GM21576 (cell line): ENCODE data around the gene VPS13D.

Experiments
- ATAC-seq: cut with Tn5 transposase; IDR thresholded peaks from one replicate; pipeline ENCODE4 v1.9.1; 2021; ENCODE audit warnings: mild to moderate bottlenecking, moderate library complexity; ENCODE audit not compliant: unreplicated experiment

Gene VPS13D

DNA sequence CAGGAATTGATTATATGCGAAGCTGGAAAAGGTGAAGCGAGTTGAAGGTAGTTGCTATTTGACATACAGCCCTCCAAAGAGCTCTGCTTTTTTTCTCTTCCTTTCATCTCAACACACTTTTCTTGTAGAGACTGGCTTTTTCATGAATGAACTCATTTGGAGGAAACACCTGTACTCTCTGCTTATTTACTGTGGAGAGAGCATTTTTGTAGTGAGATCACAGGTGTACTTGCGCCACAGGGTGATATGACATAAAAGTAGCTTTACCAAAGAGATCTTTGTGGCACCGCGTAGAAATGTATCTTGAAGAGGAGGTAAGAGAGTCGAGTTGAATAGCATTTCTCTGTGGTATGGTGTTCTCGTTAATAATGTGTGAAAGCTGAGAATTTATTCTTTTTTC, 187.6 kb downstream of the VPS13D start:
- ATAC-seq, result no peak

DNA sequence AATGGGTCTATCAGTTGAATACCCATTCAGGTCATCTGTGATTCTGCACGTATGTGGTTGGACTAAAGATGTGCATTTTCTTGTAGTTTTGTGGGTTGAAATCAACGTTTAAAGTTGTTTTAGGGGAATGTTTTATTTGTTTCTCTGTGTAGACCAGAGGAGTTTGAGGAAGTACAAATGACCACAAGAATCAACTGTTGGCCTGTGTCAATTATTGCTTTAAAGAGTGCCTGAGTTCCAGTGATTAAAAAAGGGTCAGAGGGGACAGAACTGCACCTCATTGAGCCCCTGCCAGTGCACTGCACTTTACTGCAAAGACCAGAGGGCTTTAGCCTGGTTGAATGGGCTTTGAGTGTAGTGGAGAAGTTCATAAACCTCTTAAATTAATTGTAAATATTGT, 190.3 kb downstream of the VPS13D start:
- ATAC-seq, result no peak

DNA sequence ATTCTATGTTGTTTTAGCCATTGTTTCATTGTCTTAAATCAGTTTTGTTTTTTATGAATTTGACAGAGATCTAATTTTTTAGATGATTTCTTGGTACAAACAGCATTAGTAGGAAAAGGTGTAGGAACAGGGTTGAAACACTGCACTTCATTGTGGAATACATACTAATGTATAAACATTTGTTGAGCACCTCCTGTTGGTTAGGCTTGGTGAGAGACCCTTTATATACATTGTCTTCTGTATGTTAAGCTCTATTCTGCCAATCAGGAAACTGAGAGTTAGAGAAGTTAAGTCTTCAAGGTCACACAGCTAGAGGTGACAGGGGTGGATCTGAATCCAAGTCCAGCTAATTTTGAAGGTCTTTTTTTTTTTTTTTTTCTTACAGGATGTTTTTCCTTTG, 192.7 kb downstream of the VPS13D start:
- ATAC-seq, result no peak

DNA sequence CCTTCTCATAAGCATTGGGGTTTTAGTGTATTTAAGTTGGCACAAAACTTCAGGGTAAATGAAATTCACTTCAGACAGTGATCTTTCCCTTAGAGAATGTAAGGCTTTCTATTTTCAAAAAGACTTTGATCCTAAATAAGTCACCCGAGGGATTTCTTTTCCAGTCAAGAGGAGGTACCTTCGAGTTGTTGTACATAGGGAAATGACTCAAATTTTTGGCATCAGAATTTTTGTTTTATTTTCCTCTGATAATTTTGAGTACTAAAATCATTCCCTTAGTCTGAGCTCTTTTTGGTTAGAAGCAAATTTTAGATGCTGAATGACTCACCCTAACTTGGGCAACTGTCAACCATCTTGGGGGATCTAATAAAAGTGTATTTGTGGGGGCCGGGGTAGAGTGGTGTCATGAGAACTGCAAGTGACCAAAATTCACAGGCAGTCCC, 194.3 kb downstream of the VPS13D start:
- no peak for ATAC-seq

DNA sequence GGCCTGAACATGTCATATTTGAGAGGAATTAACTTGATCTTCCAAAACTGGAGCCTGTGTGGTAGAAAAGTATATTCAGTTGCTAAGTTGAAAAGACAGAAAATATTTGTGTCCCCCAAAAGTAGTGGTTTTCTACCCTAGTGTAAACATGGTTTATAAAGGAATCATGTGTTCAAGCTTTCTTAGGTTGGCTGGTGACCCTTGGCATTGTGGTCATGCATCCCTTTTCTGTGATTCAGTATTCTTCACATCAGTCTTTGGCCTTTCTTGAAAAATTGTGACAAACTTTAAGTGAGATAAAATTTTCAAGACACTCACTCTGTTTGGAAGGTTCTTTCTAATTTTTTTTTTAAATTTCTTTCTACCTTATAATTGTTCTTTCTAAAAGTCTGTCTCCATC, 195.0 kb downstream of the VPS13D start:
- no peak for ATAC-seq

DNA sequence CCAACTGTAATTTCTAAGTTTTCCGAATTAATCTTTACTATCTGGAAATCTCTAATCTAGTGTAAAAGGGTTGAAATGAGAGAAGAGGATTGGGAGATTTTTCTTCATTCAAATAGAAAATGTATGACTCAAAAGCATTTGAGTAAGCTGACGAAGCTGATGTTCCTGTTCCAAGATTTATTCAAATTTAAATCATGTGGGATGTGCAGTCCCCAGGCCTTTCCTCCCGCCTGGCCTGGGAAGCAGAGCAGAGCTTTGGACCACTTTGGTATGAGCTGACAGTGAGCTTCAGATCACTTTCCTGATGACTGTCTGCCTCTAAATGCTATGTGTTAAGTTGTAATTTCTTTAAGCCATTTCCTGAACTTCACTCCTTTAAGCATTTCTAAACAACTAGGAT, 196.2 kb downstream of the VPS13D start:
- ATAC-seq, result no peak

DNA sequence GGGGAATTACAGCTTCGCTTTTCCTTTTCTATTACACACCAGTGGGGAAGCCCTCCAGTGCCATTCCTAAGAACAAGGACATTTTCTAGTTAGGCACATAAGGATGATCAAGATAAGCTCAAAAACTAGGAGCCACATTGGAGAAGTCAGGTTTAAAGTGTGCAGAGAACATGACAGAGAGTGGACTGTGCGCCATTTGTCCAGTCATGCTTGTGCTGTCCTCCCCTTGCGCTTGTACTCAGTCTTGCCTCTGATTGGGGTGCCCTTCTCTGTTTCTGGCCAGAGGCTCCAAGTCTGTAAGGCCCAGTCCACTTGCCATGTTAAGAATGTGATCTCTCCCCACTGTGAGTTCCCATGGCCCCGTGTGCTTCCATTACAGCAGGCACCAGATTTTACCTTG, 198.5 kb downstream of the VPS13D start:
- ATAC-seq, result no peak

DNA sequence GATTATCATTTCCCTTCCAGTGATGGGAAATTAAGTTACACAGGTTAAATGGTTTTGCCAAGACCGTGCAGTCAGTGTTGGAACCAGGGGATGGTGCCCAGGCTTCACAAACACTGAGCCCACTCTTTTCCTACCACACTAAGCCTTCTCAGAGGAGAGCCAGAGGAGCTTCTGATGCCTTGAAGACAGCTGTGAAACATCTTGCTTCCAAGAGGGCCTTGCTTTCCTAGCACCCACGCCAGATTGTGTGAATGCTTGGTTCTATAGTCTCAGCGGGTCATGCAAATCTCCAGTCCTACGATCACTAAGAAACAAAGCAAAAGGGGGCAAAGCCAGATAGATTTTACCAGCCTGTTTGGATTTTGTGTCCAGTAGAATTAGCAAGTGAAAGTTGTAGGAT, 200.7 kb downstream of the VPS13D start:
- ATAC-seq, result no peak

DNA sequence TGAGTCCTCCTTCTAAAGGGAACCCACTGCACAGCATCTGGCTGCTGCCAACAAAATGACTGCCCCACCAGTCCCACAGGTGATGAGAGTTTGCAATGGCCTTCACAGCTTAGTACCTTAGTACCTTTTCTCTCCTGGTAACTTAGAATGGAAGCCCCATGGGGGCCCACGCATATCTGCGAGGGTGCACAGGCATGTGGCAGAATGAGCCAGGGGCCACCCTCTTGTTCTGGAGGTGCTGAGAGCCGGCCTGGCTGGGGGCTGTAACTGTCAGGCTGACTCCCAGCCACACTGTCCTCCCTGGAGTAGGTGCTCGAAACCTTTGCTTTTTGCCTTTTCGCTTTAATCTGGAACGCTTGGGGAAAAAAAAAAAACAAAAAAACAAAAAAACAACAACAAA, 203.1 kb downstream of the VPS13D start:
- no peak for ATAC-seq

DNA sequence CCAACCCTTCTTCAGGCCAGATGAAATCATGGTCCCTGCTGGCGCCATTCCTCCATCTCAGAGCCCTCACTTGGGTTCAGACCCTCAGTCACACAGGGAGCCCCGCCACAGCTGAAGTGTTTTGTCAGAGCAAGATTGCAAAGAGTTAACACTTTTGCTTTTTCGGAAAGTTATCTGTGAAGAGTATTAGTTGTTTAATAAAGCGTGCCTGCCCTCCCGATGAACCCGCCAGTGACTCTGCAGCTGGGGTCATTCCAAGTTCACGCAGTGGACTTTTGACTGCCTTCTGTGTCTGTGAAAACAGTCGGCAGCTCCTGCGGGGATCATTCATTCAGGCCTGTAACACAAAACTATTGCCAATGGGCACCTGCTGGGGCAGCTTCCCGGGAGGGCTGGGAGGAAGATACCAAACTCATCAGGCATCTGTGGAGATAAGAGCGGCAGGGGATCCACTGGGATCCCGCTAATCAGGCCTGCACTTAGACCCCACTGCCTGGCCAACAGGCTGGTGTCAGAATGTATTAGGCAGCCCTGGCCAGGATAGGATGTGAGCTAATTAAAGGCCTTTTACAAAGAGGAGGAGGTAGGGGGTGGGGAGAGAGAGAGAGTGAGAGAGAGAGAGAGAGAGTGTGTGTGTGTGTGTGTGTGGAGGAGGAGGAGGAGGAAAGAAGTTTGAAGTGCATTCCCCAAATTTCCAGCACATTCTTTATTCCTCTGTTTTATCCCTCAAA, 203.7 kb downstream of the VPS13D start:
- no peak for ATAC-seq

DNA sequence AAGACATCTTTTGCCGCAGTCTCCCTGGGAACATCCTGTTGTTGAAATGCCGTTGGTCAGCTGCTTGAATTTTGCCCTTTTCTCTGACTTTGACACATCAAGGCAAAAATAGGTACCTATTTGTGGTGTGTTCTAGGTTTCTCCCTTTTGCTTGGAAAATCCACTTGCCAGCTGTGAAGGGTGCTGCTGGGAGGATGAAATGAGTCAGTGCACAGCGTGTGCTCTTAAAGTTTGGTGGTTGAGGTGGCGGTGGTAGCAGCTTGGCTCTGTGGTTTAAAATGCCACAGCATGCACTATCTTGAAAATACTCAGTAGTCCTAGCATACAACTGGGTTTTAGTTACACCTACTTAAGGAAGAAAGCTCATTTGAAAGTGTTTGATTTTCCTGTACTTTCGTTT, 204.3 kb downstream of the VPS13D start:
- no peak for ATAC-seq

DNA sequence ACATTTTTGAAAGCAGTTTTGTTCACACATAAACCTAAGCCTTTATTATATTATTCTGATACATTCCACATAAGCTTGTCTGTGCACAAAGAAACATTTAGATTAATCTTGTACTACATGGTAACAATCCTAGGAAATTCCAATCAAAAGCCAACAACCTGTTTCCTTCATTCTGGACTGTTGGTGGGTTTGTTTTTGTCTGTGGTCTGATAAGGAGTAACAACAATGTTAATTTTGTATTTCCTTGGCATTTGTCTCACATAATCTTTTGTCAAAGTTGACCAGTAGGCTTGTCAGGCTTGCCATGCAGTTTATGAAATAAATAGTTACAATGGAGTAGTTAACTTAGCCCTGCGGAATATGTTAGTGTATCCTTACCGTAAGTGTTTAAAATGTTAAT, 204.9 kb downstream of the VPS13D start:
- no peak for ATAC-seq

DNA sequence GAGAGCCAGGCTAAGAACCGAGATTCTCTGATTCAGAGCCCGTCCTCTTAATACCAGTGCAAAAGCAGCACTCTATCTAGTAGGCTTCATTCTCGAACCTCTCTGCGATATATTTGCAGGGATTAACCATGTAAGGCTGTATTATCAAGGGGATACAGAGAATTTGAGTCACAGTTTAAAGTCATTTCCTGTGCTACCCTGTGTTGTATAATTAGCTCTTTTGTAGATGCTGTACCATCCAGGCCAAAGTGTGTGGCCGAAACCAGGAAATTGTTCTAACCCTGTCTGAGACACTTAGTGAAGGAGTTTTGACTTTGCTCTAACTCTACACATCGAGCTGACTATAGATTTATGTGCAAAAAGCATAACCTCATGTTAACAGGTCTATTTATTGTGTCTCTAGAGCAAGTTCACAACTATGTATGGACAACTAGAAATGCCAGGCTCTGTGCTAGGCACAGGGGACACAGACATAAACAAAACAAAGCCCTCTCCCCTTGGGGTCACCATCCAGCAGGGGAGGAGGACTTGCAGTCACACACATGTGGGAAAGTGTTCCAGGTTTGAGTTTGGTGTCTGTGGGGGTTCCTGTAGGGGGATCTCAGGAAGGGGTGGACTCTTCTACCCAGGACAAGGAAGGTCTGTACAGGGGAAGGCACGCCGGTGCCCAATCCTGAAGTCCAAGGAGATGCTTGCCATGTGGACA, 206.0 kb downstream of the VPS13D start:
- peak; percentile 66 for ATAC-seq

DNA sequence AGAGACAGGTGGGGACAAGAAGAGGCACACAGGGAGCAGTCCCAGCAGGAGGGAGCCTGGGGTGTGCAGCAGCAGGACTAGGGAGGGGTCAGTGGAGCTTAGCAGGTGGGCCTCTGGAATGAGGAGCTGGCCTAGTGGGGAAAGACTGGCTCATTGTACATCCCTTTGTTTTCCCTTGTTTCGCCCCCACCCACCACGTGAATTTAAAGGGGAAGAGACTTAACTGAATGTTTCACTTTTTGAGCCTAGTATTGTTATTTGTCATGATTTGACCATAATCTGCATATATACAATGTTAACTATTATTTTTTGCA, 206.5 kb downstream of the VPS13D start:
- no peak for ATAC-seq

DNA sequence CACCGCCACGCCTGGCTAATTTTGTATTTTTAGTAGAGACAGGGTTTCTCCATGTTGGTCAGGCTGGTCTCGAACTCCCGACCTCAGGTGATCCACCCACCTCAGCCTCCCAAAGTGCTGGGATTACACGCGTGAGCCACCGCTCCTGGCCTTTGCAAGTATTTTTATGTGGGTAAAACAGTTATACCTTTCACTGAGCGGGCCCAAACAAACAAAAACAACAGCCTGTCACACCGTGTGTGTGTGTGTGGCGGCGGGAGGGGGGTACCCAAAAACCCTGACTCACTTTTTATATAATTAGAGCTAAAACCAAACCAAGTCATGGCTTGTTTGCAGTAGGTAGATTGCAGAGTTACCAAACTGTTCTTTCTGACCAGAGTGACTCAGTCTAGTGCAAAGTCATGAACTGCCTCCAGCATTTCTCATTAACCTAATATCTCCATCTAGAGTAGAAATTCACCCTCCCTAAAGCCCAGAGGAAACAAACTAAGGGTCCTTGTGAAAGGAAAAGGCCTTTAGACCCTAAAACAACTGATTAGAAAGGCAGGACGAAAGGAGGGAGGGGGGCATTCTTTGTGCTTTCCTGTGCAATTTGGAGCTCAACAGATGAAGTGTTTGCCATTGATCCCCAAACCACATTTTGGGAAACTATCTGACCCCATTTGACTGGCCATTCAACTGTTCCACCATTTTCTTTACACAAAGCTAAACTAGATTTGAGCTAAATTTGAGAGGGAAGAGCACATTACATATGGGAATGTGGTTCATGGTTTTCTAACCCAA, 207.2 kb downstream of the VPS13D start:
- ATAC-seq, result no peak

DNA sequence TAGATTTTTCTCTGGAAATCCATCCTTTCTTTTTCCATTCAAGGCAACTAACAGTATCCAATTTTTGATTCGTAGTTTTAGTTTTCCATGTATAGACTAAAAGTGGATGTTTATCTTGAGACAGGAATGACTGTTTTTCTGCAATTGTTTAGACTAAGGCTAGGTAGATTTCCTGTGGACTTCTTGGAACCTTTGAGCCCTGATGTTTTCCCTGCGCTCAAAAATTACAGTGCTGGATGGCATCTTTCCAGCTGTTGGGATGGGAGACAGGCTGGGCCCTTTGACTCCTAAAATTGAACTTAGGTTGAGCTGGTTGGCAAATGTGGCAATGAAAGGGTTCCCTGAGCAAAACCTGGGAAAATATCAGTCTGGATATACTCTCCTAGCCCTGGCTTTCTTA, 207.8 kb downstream of the VPS13D start:
- no peak for ATAC-seq

DNA sequence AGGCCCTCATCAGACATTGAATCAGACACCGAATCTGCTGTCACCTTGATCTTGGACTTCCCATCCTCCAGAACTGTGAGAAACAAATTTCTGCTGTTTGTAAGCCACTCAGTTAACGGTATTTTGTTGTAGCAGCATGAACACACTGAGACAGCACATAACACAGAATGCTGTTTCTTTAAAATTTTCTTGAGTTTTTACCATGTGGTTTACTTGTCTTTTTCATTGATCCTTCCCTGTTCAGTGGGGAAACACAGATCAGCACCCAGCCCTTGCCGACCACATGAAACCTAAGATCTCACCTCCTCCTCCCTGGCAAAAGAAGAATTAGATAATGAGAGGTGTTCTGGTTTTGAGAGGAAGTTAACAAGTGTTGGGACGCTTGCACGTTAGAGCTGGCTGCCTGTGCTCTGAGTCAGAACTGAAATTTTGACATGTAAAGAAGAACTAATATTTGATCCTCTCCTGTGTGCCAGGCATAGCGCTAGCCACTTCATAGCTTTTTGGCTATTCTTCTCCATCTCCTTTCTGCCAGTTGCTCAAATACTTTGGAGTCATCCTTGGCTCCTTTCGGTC, 208.6 kb downstream of the VPS13D start:
- no peak for ATAC-seq

DNA sequence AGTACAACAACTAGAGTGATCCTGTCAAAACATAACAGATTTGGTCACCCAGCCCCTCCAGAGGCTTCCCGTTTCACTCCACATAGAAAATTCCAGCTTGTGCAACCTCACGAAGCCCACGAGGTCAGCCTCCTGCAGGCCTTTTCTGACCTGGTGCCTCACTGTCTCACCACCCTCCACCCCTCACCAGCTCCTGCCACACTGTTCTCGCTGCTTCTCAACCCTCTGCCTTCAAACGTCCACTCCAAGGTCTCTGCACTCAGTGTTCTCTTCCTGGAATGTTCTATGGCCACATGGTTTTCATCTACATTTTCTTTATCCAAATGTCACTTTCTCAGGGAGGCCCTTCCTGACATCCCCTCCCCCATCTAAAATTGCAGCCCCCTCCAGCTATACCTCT, 209.2 kb downstream of the VPS13D start:
- no peak for ATAC-seq

DNA sequence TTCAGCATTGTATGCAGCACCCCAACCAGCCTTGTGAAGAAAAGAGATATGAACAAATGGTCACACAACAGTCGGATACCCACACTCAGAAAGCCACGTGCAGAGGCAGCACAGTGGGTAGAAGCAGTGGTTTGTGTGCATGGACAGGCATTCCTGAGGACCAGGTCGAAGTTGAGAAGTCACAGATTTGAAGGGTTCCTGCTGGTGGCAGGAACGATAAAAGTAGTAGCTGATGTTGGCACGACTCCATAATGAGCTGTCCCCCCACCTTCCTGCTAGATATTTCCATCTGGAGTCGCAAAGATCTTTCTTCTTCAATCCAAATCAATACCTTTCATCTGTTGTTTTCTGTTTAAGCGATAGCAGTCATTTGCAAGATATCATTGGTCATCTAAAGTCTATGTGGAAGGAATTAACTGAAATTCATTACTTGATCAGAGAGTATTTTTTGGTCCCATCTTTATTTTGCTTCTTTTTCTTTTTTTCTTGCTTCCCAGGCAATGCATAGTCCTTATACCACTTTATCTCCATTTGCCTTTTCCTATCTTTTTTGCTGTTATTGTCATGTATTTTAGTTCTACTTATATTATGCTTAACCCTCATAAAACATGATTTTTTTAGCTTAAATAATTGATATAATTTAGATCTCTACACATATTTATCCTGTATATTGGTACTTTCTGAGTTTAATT, 211.7 kb downstream of the VPS13D start:
- no peak for ATAC-seq

DNA sequence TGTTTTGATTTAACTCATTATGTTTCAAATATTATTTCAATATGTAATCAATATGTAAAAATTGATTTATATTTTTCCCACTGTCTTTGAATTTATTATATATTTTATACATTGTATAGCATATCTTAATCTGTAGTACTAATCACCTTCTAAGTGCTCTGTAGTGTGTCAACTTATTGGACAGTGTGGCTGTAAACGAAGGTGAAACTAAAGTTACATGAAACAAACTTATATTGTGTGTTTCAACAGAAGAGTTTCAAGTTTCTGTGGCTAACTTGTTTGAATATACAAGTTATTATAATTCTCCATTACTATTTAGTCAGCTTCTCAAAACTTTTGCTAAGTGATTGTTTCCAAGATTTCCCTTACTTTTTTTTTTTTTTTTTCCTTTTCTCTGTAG, 212.4 kb downstream of the VPS13D start:
- no peak for ATAC-seq

DNA sequence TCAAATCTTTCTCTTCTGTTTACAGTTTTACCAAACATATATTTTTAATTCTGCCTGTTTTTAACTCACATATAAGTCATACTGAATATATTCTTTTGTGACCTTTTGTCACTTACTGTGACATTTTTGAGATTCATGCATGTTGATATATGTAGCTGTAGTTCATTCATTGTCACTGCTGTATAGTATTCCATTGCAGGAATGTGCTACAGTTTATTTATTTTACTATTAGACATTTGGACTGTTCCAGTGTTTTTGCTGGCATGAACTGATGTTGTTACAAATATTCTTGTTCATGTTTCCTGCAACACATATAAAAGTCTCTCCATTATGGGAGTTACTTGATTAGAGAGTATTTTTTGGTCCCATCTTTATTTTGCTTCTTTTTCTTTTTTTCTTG, 213.3 kb downstream of the VPS13D start:
- ATAC-seq, result no peak
